ENCODE data around the gene PPFIA1.

DNA sequence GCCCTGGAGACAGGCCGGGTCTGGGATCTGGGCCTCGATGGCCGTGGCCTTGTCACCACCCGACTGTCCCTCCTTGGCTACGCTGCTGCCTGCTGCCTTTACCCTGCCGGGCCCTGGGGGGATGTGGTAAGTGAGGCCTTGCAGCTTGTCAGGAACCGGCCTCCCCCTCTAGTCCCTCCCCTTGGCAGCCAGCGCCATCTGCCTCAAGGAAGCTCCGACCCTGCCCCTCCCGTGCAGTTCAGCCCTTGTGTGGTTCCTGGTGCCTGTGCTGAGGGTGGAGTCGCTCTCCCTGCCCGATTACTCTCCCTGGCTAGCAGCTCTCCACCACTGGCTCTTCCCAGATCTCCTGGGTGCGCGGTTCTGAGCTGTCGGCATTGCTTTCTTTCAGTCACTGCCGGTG is 161.6 kb downstream of the PPFIA1 start:
- TF ChIP-seq SIN3A (conservative IDR thresholded peaks at IDR 0.05 in 1 of 2, IDR thresholded peaks at IDR 0.05 in 1 of 2; ENCODE audit: low read depth in 1 of 2, low read length in 2 of 2) (no peak), EZH2 (IDR thresholded peaks at IDR 0.05; ENCODE audit: low read depth, low read length, severe bottlenecking) (no peak), MAFK (IDR thresholded peaks at IDR 0.05; ENCODE audit: low read depth, low read length) (no peak), RBBP5 (IDR thresholded peaks at IDR 0.05; ENCODE audit: borderline replicate concordance, low read depth, low read length) (no peak), TBP (IDR thresholded peaks at IDR 0.05; ENCODE audit: low read depth, low read length) (no peak), POLR2A (IDR thresholded peaks at IDR 0.05; ENCODE audit: control extremely low read depth in 1 of 2, low read depth in 2 of 2, low read length in 2 of 2) (no peak), SRF (IDR thresholded peaks at IDR 0.05; ENCODE audit: low read depth, low read length) (no peak), BCL11A (IDR thresholded peaks at IDR 0.05; ENCODE audit: low read depth in 2 of 2, low read length in 2 of 2) (no peak), ASH2L (IDR thresholded peaks at IDR 0.05; ENCODE audit: low read length) (no peak)
- TF ChIP-seq, protein P1, sequence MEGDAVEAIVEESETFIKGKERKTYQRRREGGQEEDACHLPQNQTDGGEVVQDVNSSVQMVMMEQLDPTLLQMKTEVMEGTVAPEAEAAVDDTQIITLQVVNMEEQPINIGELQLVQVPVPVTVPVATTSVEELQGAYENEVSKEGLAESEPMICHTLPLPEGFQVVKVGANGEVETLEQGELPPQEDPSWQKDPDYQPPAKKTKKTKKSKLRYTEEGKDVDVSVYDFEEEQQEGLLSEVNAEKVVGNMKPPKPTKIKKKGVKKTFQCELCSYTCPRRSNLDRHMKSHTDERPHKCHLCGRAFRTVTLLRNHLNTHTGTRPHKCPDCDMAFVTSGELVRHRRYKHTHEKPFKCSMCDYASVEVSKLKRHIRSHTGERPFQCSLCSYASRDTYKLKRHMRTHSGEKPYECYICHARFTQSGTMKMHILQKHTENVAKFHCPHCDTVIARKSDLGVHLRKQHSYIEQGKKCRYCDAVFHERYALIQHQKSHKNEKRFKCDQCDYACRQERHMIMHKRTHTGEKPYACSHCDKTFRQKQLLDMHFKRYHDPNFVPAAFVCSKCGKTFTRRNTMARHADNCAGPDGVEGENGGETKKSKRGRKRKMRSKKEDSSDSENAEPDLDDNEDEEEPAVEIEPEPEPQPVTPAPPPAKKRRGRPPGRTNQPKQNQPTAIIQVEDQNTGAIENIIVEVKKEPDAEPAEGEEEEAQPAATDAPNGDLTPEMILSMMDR (IDR thresholded peaks at IDR 0.05; ENCODE audit: control extremely low read depth in 1 of 3, insufficient read depth in 1 of 3, low read depth in 1 of 3, low read length in 3 of 3) = no peak
- TF ChIP-seq, protein P2, sequence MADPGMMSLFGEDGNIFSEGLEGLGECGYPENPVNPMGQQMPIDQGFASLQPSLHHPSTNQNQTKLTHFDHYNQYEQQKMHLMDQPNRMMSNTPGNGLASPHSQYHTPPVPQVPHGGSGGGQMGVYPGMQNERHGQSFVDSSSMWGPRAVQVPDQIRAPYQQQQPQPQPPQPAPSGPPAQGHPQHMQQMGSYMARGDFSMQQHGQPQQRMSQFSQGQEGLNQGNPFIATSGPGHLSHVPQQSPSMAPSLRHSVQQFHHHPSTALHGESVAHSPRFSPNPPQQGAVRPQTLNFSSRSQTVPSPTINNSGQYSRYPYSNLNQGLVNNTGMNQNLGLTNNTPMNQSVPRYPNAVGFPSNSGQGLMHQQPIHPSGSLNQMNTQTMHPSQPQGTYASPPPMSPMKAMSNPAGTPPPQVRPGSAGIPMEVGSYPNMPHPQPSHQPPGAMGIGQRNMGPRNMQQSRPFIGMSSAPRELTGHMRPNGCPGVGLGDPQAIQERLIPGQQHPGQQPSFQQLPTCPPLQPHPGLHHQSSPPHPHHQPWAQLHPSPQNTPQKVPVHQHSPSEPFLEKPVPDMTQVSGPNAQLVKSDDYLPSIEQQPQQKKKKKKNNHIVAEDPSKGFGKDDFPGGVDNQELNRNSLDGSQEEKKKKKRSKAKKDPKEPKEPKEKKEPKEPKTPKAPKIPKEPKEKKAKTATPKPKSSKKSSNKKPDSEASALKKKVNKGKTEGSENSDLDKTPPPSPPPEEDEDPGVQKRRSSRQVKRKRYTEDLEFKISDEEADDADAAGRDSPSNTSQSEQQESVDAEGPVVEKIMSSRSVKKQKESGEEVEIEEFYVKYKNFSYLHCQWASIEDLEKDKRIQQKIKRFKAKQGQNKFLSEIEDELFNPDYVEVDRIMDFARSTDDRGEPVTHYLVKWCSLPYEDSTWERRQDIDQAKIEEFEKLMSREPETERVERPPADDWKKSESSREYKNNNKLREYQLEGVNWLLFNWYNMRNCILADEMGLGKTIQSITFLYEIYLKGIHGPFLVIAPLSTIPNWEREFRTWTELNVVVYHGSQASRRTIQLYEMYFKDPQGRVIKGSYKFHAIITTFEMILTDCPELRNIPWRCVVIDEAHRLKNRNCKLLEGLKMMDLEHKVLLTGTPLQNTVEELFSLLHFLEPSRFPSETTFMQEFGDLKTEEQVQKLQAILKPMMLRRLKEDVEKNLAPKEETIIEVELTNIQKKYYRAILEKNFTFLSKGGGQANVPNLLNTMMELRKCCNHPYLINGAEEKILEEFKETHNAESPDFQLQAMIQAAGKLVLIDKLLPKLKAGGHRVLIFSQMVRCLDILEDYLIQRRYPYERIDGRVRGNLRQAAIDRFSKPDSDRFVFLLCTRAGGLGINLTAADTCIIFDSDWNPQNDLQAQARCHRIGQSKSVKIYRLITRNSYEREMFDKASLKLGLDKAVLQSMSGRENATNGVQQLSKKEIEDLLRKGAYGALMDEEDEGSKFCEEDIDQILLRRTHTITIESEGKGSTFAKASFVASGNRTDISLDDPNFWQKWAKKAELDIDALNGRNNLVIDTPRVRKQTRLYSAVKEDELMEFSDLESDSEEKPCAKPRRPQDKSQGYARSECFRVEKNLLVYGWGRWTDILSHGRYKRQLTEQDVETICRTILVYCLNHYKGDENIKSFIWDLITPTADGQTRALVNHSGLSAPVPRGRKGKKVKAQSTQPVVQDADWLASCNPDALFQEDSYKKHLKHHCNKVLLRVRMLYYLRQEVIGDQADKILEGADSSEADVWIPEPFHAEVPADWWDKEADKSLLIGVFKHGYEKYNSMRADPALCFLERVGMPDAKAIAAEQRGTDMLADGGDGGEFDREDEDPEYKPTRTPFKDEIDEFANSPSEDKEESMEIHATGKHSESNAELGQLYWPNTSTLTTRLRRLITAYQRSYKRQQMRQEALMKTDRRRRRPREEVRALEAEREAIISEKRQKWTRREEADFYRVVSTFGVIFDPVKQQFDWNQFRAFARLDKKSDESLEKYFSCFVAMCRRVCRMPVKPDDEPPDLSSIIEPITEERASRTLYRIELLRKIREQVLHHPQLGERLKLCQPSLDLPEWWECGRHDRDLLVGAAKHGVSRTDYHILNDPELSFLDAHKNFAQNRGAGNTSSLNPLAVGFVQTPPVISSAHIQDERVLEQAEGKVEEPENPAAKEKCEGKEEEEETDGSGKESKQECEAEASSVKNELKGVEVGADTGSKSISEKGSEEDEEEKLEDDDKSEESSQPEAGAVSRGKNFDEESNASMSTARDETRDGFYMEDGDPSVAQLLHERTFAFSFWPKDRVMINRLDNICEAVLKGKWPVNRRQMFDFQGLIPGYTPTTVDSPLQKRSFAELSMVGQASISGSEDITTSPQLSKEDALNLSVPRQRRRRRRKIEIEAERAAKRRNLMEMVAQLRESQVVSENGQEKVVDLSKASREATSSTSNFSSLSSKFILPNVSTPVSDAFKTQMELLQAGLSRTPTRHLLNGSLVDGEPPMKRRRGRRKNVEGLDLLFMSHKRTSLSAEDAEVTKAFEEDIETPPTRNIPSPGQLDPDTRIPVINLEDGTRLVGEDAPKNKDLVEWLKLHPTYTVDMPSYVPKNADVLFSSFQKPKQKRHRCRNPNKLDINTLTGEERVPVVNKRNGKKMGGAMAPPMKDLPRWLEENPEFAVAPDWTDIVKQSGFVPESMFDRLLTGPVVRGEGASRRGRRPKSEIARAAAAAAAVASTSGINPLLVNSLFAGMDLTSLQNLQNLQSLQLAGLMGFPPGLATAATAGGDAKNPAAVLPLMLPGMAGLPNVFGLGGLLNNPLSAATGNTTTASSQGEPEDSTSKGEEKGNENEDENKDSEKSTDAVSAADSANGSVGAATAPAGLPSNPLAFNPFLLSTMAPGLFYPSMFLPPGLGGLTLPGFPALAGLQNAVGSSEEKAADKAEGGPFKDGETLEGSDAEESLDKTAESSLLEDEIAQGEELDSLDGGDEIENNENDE (IDR thresholded peaks at IDR 0.05; ENCODE audit: insufficient replicate concordance, low read length) = no peak

Data from H1 (cell line).